Lower leg skin (tissue), 3 donors: ENCODE data around the gene PGAP1.

ENCODE experiments used
- CTCF ChIP-seq, 3 donors: fragments of 450-650 bp; IDR thresholded peaks; one replicate each; pipeline ENCODE4 v1.5.1; 2016; ENCODE audit warnings: antibody characterized with exemption in 3 of 3, mild to moderate bottlenecking in 3 of 3, moderate library complexity in 2 of 3
- POLR2A ChIP-seq, 2 donors: fragments of 450-650 bp; IDR thresholded peaks; one replicate each; pipeline ENCODE4 v1.6.1; 2016 to 2017; ENCODE audit warnings: antibody characterized with exemption in 2 of 2, mild to moderate bottlenecking in 1 of 2, moderate library complexity in 1 of 2

GRCh38 chr2:196873511-196873910, 53.0 kb downstream of the PGAP1 start:
- TF ChIP-seq CTCF (IDR thresholded peaks at IDR 0.05) (no peak), POLR2A (IDR thresholded peaks at IDR 0.05) (no peak)
